Measurements from ENCODE around the gene LYZL1.
A peak's percentile ranks its signal among the peaks of the same experiment; 100 is the strongest.
"Not testable (repeated sequence)": the region's sequence is repeated elsewhere in the genome, so short reads cannot be mapped to it uniquely, and the experiment has no call there.

The LYZL1 gene

DNA sequence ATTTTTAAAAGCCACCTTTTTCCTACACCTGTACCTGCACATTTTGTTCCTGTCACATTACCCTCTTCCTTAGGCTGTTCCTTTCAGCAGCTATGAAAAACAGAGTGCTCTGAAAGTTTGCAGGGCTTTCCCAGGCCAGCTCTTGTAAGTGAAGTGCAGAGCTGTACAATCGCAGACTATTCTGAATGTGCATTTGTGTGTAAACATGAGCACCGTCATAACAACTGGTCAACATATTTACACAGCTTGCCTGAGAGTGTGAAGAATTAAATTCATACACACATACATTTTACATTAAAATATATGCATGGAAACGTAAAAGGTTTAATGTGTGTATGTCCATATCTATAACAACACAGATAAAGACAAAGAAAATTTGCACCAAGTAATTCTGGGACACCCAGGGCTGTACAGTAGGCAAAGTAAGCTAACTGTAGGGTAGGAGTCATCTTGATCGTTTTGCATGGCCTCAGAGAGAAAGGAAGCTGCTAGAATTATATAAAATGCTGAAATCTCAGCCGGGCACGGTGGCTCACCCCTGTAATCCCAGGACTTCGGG, 23.6 kb upstream of the LYZL1 start:
- DNase-seq = no peak

- DNase-seq = no peak
These were observed 22.2 kb upstream of the LYZL1 start for GRCh38 chr10:29266641-29267040.

DNA sequence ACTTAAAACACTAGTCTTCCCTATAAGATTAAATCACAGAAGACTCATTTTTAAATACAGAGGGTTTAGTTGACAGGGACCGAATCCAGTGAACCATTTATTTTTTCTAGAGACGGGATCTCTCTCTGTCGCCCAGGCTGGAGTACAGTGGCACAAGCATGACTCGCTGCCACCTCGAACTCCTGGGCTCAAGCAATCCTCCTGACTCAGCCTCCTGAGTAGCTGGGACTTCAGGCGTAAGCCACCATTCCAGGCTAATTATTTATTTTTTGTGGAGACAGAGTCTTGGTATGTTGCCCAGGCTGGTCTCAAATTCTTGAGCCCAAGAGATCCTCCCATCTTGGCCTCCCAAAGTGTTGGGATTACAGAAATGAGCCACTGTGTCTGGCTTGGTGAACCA, 20.9 kb upstream of the LYZL1 start:
- DNase-seq = no peak

DNA sequence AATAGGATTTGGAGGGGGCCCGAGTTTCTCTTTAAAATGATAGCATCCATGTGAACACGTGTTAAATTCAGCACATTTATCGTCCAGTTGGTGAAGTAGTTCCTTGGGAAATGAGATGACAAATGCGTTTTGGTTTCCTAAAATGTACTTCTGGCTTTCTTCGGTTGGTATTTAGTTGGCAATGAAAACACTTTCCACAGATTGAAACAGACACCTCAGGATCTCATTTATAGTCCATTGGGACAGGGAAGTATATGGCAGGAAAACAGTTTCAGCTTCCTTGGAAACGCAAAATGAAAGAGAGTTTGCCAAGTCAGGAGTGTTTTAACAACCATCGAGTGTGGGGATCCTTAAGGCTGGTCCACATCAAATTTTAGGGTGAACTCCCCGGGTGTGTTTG, 19.4 kb upstream of the LYZL1 start:
- DNase-seq = no peak

DNA sequence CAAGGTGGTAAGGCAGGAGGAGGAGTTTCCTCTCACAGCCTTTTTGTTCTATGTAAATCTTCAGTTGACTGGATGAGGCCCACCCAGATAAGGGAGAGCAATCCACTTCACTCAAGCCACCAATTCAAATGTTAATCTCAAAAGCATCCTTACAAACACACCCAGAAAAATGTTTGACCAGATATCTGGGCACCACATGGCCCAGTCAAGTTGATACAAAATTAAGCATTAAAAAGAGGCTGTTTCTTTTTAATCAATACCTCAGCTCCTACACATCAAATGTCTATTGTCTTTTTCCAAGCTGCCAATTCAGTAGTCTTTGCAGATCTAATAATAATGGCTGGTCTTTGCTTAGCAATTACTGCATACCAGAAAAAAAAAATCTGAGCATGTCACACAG, 18.0 kb upstream of the LYZL1 start:
- no peak for DNase-seq

- DNase-seq = no peak
These were observed 17.0 kb upstream of the LYZL1 start for GRCh38 chr10:29271877-29272276.

- DNase-seq = no peak
These were observed 15.4 kb upstream of the LYZL1 start for GRCh38 chr10:29273478-29273877.

DNA sequence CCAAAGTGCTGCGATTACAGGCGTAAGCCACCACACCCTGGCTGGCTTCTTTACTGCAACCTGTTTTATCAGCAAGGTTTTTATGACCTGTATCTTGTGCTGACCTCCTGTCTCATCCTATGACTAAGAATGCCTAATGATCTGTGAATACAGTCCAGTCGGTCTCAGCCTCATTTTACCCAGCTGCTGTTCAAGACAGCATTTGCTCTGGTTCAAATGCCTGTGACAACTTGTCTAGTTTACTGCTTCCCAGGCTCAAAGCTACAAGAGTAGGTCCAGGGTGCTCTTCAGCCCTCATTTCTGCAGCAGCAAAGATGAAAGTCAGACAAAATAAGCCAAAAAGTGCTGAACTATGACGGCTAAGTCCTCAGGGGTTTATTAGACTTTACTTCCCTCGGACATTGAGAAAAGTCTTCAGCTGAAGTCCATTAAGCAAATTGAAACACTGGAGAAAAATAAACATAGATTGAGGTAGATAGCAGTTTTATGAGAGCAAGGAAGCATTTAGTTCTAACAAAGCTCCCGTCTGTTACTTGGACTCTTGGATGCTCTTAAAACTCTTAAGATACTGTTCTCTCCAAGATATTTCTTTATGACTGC, 12.5 kb upstream of the LYZL1 start:
- no peak for DNase-seq

GRCh38 chr10:29277296-29277695, 11.6 kb upstream of the LYZL1 start:
- no peak for DNase-seq

GRCh38 chr10:29279779-29280487, 8.9 kb upstream of the LYZL1 start:
- no peak for DNase-seq

DNA sequence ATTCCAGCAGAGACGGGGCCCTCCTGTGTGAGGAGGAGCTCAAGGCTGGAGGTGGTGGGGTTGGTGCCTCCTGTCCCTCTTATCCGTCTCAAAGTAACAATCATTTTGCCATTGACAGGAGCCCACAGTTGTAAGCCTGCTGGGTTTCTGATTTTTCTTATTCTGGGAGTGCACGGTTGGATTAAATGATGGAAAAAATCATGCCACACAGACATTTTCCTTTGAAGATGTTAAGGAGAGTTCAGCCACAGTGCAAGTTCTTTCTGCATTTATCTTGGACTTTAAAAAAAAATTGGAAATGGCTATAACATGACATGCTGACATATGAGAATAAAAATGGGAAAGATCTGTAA, 8.4 kb upstream of the LYZL1 start:
- no peak for DNase-seq

- DNase-seq = no peak
These were observed 3.2 kb upstream of the LYZL1 start for GRCh38 chr10:29285624-29286051.

GRCh38 chr10:29287635-29288034, 1.2 kb upstream of the LYZL1 start:
- no peak for DNase-seq

DNA sequence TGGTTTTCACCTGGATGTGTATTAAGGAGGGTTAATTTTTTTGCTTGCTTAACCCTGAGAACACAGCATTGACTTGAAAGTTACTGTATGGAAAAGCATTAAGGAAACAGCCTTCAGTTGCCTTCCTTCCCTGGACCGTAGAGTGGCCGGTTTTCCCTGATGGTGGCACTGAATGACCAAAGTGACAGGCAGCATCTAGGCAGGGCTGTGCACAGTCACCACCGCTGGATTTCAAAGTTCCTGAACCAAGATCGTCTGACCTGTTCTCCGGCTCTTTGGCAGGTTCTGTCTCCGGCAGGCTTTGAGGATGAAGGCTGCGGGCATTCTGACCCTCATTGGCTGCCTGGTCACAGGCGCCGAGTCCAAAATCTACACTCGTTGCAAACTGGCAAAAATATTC, 2.7 kb downstream of the LYZL1 start:
- DNase-seq = not testable (repeated sequence)

- not testable (repeated sequence) for DNase-seq
These were observed 3.5 kb downstream of the LYZL1 start for GRCh38 chr10:29292406-29292805.

DNA sequence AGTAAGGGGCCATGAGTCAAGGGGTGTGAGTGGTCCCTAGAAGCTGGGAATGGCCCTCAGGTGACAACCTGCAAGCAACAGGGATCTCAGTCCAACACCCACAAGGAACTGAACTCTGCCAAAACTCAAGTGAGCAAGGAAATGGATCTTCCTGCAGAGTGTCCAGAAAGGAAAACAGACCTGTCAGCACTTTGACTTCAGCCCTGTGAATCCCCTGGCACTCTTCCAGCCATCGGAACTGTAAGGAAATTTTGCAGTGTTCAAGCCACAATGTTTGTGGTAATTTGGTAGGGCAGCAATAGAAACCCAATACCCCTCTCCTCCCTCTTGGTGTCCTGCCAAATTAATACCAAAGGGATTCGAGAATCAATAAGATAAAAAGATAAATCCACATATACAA, 6.9 kb downstream of the LYZL1 start:
- no peak for DNase-seq

- no peak for DNase-seq
These were observed 8.8 kb downstream of the LYZL1 start for GRCh38 chr10:29297678-29298077.

- no peak for DNase-seq
These were observed 12.6 kb downstream of the LYZL1 start for GRCh38 chr10:29301359-29301910.

GRCh38 chr10:29302499-29302898, 13.6 kb downstream of the LYZL1 start:
- DNase-seq = no peak

DNA sequence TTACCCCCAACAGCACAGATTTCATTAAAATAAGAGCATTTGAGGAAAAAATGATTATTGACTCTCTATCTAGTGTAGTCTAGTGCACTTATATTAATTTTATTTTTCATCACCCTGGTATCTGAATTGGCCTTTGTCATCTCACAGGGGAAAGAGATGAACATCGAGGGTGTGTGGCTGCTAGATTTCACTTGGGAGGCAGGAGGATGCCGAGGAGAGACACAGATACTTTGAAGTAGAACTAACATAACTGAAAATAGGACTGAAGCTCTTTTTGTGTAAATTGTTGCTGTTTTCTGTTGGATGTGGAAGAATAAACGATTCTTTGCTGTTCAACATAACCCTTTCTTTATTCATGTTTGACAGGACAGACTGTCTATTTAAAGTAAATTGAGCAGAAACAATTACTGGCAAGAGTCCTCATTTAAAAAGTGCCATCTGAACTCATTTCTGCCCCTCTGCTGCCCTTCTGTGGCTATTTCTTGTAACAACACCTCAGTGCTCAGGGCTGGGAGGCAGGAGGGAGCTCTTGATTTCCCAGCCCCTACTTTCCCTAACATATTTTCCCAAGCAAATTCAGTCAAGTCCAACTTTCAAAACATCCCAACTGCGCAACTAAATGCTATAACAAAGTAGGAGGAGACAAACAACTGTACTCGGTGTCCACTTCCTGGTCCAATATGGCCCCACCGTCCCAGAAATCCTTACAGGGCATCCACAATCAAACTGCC, 15.6 kb downstream of the LYZL1 start:
- peak; percentile 61 for DNase-seq

GRCh38 chr10:29304995-29305335, 16.1 kb downstream of the LYZL1 start:
- no peak for DNase-seq

- DNase-seq = no peak
These were observed 17.8 kb downstream of the LYZL1 start for GRCh38 chr10:29306688-29307087.

DNA sequence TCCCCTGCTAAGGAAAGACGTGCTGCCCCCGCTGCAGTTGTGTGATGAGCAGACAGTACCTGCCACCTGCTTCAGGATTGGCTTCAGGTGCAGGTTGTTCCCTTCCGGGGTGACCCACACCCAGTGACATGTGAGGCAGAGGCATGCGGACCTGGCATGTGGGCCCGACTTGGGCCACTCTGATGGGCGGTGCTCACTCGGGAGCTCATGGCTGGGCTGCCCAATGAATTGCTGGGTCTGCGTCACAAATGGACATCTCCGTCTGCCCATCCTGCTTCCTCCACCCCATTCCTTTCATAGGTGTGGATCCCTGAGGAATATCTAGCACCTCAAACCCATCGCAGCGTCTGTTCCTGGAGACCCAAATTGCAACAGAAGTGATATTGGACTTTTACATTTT, 19.3 kb downstream of the LYZL1 start:
- DNase-seq = not testable (repeated sequence)

DNA sequence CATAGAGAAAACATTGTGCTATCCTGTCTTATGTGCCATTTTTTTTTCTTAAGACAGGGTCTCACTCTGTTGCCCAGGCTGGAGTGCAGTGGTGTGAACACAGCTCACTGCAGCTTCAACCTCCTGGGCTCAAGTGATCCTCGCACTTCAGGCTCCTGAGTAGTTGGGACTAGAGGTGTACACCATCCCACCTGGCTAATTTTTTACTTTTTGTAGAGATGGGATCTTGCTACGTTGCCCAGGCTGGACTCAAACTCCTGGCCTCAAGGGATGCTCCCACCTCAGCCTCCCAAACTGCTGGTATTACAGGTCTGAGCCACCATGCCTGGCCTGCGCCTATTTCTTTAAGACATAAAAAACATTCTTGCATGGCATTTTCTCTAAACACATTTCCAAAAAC, 20.6 kb downstream of the LYZL1 start:
- DNase-seq = no peak

All from NCI-H2171 treated with DMSO at 0.1 percent for 48 hours (cell line).